DOHH2 (cell line): ENCODE data around the gene LMBR1L.

Experiments
- CTCF ChIP-seq: fragments of 200-600 bp; sonication (generic); IDR thresholded peaks from one replicate; pipeline ENCODE4 v1.5.1; 2014; ENCODE audit warnings: antibody characterized with exemption, mild to moderate bottlenecking, low read depth, low read length; ENCODE audit not compliant: poor library complexity, severe bottlenecking
- EZH2phosphoT487 ChIP-seq: fragments of 200-600 bp; sonication (generic); IDR thresholded peaks from 2 replicates; pipeline ENCODE4 v1.6.1; 2017; ENCODE audit warnings: borderline replicate concordance, mild to moderate bottlenecking, antibody characterized with exemption, low read length, moderate library complexity, mixed read lengths

DNA sequence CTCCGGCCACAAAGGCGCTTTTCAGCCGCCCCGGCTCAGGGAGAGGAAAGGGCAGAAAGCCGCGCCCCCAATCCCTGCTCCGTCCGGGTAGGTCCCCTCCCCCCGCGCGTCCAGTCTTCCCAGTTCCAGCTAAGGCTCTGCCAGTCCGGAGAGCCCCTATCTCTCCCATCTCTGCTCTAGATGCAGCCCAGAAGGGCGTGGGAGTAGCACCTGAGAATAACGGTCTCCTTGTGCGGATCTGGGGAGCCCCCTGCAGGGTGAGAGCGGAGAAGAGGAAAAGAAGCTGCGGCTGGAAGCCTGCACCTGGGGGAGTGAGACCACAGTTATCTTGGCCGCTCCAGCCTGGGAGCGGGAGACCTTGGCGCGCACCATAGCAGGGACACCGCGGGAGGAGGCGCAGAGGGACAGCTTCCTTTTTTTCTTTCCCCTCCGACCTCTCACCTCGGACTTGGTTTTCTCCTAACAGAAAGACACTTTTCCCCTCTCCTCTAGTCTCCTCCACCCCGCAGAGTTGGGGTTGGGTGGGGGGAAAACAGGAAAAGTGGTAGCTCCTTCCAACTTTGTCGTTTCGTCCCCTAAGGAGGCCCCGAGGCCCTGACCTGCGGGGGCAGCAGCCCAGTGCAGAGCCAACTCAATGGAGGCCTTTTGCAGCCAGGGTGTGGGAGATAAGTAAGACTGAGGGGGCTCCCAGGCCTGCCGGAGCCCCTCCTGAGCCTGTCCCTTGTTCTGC is 18.4 kb downstream of the LMBR1L start:
- TF ChIP-seq CTCF (peak; percentile 55), EZH2phosphoT487 (no peak)
